Endothelial cell of umbilical vein (primary cell): ENCODE measurements around the gene CALML5. TPM values are rescaled to one million over a fixed set of nuclear protein-coding genes. Genes with fewer than 3 reads are reported as not detected.

Source experiments
- BruUV-seq: library from RNA; stranded (reverse); fragments of 400-500 nt; replicated peaks from 2 replicates; lab custom pipeline; 2021; lab: Mats Ljungman, UMichigan
- CTCF ChIA-PET: fragments of 300-600, 350-600 bp; sonication (Branson Sonifier 250); formaldehyde crosslinking; loops from one replicate; lab custom pipeline; 2021; ENCODE audit warnings: antibody characterized with exemption, inconsistent platforms; lab: Charles Lee
- POLR2A ChIA-PET: fragments of 300-600, 350-600 bp; sonication (Branson Sonifier 250); formaldehyde crosslinking; loops from one replicate; lab custom pipeline; 2021; ENCODE audit warnings: antibody characterized with exemption, inconsistent platforms; lab: Charles Lee
- DNase-seq: peaks from one replicate; pipeline ENCODE4 v3.0.0-alpha.2; 2011; ENCODE audit warnings: low read depth, low spot score
- FAIRE-seq: peaks from 2 replicates; lab custom pipeline; 2011; peaks lifted over from hg19 to GRCh38; lab: Jason Lieb, UNC
- H2AFZ ChIP-seq: 2 replicates; pipeline ENCODE4 v1.6.0; 2012; ENCODE audit warnings: low read depth, low read length, control low read depth, inconsistent platforms
- H3K27ac ChIP-seq: 2 replicates; pipeline ENCODE4 v1.5.1; 2011; ENCODE audit warnings: low read depth, mild to moderate bottlenecking, control low read depth, low read length, moderate library complexity; ENCODE audit not compliant: insufficient read depth
- H3K27me3 ChIP-seq, 2 experiments: 2 replicates each; pipeline versions ENCODE4 v1.6.0 to v1.6.1; 2011; ENCODE audit warnings: low read length in 2 of 2, mixed read lengths in 1 of 2; ENCODE audit not compliant: control insufficient read depth in 2 of 2, insufficient read depth in 2 of 2
- H3K36me3 ChIP-seq, 2 experiments: 2 replicates in 1 of 2; 3 replicates in 1 of 2; pipeline ENCODE4 v1.5.1; 2011; ENCODE audit warnings: low read length in 2 of 2, mild to moderate bottlenecking in 1 of 2, moderate library complexity in 1 of 2; ENCODE audit not compliant: control insufficient read depth in 2 of 2, insufficient read depth in 2 of 2; ENCODE audit errors: extremely low read depth in 1 of 2
- H3K4me1 ChIP-seq: 3 replicates; pipeline ENCODE4 v1.5.1; 2011; ENCODE audit warnings: mild to moderate bottlenecking, low read length; ENCODE audit not compliant: control insufficient read depth, insufficient read depth; ENCODE audit errors: extremely low read depth
- H3K4me2 ChIP-seq: 2 replicates; pipeline ENCODE4 v1.6.1; 2011; ENCODE audit warnings: low read length, control low read depth, mixed read lengths; ENCODE audit not compliant: insufficient read depth
- H3K4me3 ChIP-seq, 3 experiments: fragments of 200-600 bp in 1 of 3; sonication (generic), shearing (Covaris generic) in 1 of 3; replicated peaks in 1 of 3; 2 replicates each; pipeline ENCODE4 v1.5.1; 2011 to 2016; ENCODE audit warnings: control low read depth in 3 of 3, low read length in 3 of 3, mild to moderate bottlenecking in 2 of 3, inconsistent platforms in 1 of 3, low read depth in 1 of 3, moderate library complexity in 1 of 3; ENCODE audit not compliant: insufficient read depth in 1 of 3
- H3K79me2 ChIP-seq: 2 replicates; pipeline ENCODE4 v1.6.0; 2012; ENCODE audit warnings: low read length, inconsistent platforms; ENCODE audit not compliant: control insufficient read depth, insufficient read depth
- H3K9ac ChIP-seq: replicated peaks from 2 replicates; pipeline ENCODE3; 2011; ENCODE audit warnings: low read length, control low read depth; ENCODE audit not compliant: insufficient read depth; ENCODE audit errors: extremely low read depth
- H3K9me1 ChIP-seq: replicated peaks from 3 replicates; pipeline ENCODE4 v1.6.0; 2011; ENCODE audit warnings: mild to moderate bottlenecking, low read length; ENCODE audit not compliant: control insufficient read depth, insufficient read depth; ENCODE audit errors: extremely low read depth
- H3K9me3 ChIP-seq: replicated peaks from 2 replicates; pipeline ENCODE4 v1.5.1; 2012; ENCODE audit warnings: low read length, inconsistent platforms; ENCODE audit not compliant: control insufficient read depth, insufficient read depth
- H4K20me1 ChIP-seq: replicated peaks from 2 replicates; pipeline ENCODE3; 2011; ENCODE audit warnings: mild to moderate bottlenecking, low read length; ENCODE audit not compliant: control insufficient read depth, insufficient read depth; ENCODE audit errors: extremely low read depth
- CTCF ChIP-seq, 2 donors: IDR thresholded peaks; 1 replicate in 1 of 2; 2 replicates in 1 of 2; pipeline ENCODE4 v1.5.1; 2011; ENCODE audit warnings: low read length in 2 of 2, mild to moderate bottlenecking in 2 of 2, moderate library complexity in 2 of 2, control low read depth in 1 of 2, inconsistent platforms in 1 of 2, low read depth in 1 of 2; ENCODE audit not compliant: insufficient read depth in 1 of 2; ENCODE audit errors: extremely low read depth in 1 of 2
- EZH2 ChIP-seq: IDR thresholded peaks from 2 replicates; pipeline ENCODE4 v1.6.1; 2012; ENCODE audit warnings: borderline replicate concordance, low read depth, mild to moderate bottlenecking, moderate library complexity, low read length, inconsistent platforms; ENCODE audit not compliant: severe bottlenecking
- FOS ChIP-seq: IDR thresholded peaks from 2 replicates; pipeline ENCODE4 v1.6.1; 2011; ENCODE audit warnings: mild to moderate bottlenecking, low read length, moderate library complexity, borderline replicate concordance; ENCODE audit not compliant: insufficient read depth
- GATA2 ChIP-seq: IDR thresholded peaks from 2 replicates; pipeline ENCODE4 v1.7.0; 2011; ENCODE audit warnings: low read depth, mild to moderate bottlenecking, moderate library complexity, mixed read lengths, low read length; ENCODE audit not compliant: insufficient read length, insufficient read depth
- JUN ChIP-seq: IDR thresholded peaks from 2 replicates; pipeline ENCODE4 v1.6.1; 2011; ENCODE audit warnings: borderline replicate concordance, low read depth; ENCODE audit not compliant: insufficient read length, insufficient read depth
- MAX ChIP-seq: IDR thresholded peaks from 2 replicates; pipeline ENCODE4 v1.6.1; 2011; ENCODE audit not compliant: insufficient read depth, insufficient read length
- MYC ChIP-seq: IDR thresholded peaks from one replicate; pipeline ENCODE4 v1.6.1; 2011; ENCODE audit warnings: mild to moderate bottlenecking, low read depth, low read length
- POLR2A ChIP-seq: IDR thresholded peaks from 2 replicates; pipeline ENCODE4 v1.6.1; 2012; ENCODE audit warnings: low read depth, mild to moderate bottlenecking, control low read depth, low read length
- POLR2AphosphoS5 ChIP-seq: IDR thresholded peaks from 2 replicates; pipeline ENCODE4 v1.6.1; 2012; ENCODE audit warnings: low read depth, mild to moderate bottlenecking, control low read depth, low read length, moderate library complexity; ENCODE audit not compliant: insufficient read depth
- dilution Hi-C: fragments of 300-500 bp; cut with MboI; formaldehyde crosslinking; loops from one replicate; pipeline ENCODE4 v1.15.0; 2019; ENCODE audit warnings: low sequenced_read_pairs; ENCODE audit not compliant: extremely low pct_ligation_motif_present
- intact Hi-C: fragments of 100-400 bp; cut with micrococcal nuclease; formaldehyde crosslinking; loops from one replicate; pipeline ENCODE4 v1.10.0; 2022
- polyA plus RNA-seq, 4 experiments: library from polyadenylated mRNA; depleted of rRNA in 3 of 4; stranded (reverse) in 3 of 4; unstranded in 1 of 4; fragments of >200 nt; gene quantifications; 2 replicates each; pipeline versions ENCODE4 v1.2.1 to v1.2.3, GENCODE V29; 2011 to 2012; ENCODE audit warnings: missing spikeins in 1 of 4
- total RNA-seq: library from RNA; stranded (reverse); gene quantifications from 2 replicates; pipeline ENCODE4 v1.2.3, GENCODE V29; 2021

Gene CALML5
- total and polyA plus RNA-seq, 2 donors (not counting 3 experiments of a cell fraction or from before 2014, with no cell fraction given): not detected

- ChIA-PET POLR2A (no interaction called here), CTCF (no interaction called here)
- Histone ChIP-seq H3K4me2 (no peak overlapping the region), H3K4me1 (peaks cover 5% of the 10 kb centered on the region), H3K9me1 (no peaks in the 10 kb centered on the region), H3K4me3 (no peak overlapping the region), H3K9me3 (no peaks in the 10 kb centered on the region), H3K79me2 (no peaks in the 10 kb centered on the region), H2AFZ (no peak overlapping the region), H3K27me3 (no peaks in the 10 kb centered on the region), H4K20me1 (no peaks in the 10 kb centered on the region), H3K27ac (no peak overlapping the region), H3K36me3 (no peaks in the 10 kb centered on the region), H3K9ac (no peak overlapping the region)
- DNase-seq: no peak
- no peak for TF ChIP-seq EZH2
- TF ChIP-seq JUN: no peak
- TF ChIP-seq POLR2AphosphoS5: no peak
- TF ChIP-seq POLR2A: no peak
- BruUV-seq: no TSS peak
- FAIRE-seq: peak; percentile 28
- intact Hi-C loops: no loop called here
- dilution Hi-C loops: no loop called here
Measured at GRCh38 chr10:5534880-5535856, 35.8 kb upstream of the CALML5 start.

- Histone ChIP-seq H3K9me1 (no peaks in the 10 kb centered on the region), H4K20me1 (no peaks in the 10 kb centered on the region), H3K79me2 (no peaks in the 10 kb centered on the region), H3K4me3 (no peak overlapping the region), H3K27ac (no peak overlapping the region), H3K4me2 (no peak overlapping the region), H2AFZ (no peak overlapping the region), H3K36me3 (no peaks in the 10 kb centered on the region), H3K9me3 (no peaks in the 10 kb centered on the region), H3K27me3 (no peaks in the 10 kb centered on the region), H3K9ac (no peak overlapping the region), H3K4me1 (peaks cover 5% of the 10 kb centered on the region)
- dilution Hi-C loops (no loop called here), intact Hi-C loops (no loop called here)
- BruUV-seq: no TSS peak
- ChIA-PET CTCF (no interaction called here), POLR2A (no interaction called here)
- TF ChIP-seq CTCF (IDR thresholded peaks at IDR 0.05; ENCODE audit: extremely low read depth in 1 of 2, insufficient read depth in 1 of 2, low read depth in 1 of 2, low read length in 2 of 2): no peak
- no peak for TF ChIP-seq POLR2AphosphoS5
- TF ChIP-seq POLR2A: no peak
- TF ChIP-seq MAX: no peak
- TF ChIP-seq GATA2: no peak
- no peak for TF ChIP-seq JUN
- no peak for TF ChIP-seq FOS
- TF ChIP-seq EZH2: no peak
- no peak for TF ChIP-seq MYC
- FAIRE-seq (no peak), DNase-seq (no peak)
Measured at GRCh38 chr10:5534051-5534821, 34.9 kb upstream of the CALML5 start.
